GM21447 (cell line): ENCODE data around the gene WNT2.
"Not testable (repeated sequence)": the region's sequence is repeated elsewhere in the genome, so short reads cannot be mapped to it uniquely, and the experiment has no call there.

Experiments used
- ATAC-seq: cut with Tn5 transposase; IDR thresholded peaks from one replicate; pipeline ENCODE4 v1.9.1; 2021; ENCODE audit not compliant: unreplicated experiment

Gene WNT2

DNA sequence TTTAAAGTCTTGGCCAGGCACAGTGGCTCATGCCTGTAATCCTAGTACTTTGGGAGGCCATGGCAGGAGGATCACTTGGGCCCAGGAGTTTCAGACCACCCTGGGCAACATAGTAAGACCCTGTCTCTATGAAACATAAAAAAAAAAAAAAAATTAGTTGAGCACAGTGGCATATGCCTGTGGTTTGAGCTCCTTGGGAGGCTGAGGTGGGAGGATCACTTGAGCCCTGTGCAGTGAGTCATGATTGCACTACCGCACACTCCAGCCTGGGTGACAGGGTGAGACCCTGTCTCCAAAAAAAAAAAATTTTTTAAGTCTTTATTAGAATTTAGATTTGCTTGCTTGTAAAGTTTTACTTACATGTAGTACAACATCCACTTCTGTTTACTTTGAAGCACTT, 14.0 kb downstream of the WNT2 start:
- no peak for ATAC-seq

- no peak for ATAC-seq
Measured at GRCh38 chr7:117302396-117302795, 20.5 kb downstream of the WNT2 start.

DNA sequence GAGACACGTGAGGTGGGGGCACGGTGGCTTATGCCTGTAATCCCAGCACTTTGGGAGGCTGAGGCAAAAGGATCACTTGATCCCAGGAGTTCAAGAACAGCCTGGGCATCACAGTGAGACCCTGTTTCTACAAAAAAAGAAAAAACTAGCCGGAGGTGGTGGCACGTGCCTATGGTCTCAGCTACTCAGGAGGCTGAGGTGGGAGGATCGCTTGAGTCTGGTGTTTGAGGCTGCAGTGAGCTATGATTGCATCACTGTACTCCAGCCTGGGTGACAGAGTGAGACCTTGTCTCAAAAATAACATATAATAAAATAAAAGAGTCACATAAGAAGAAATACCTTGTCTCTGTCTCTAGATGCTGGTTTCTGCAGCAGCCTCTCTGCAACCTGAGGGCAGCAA, 22.4 kb downstream of the WNT2 start:
- ATAC-seq: not testable (repeated sequence)

GRCh38 chr7:117297606-117298005, 25.3 kb downstream of the WNT2 start:
- ATAC-seq: no peak

DNA sequence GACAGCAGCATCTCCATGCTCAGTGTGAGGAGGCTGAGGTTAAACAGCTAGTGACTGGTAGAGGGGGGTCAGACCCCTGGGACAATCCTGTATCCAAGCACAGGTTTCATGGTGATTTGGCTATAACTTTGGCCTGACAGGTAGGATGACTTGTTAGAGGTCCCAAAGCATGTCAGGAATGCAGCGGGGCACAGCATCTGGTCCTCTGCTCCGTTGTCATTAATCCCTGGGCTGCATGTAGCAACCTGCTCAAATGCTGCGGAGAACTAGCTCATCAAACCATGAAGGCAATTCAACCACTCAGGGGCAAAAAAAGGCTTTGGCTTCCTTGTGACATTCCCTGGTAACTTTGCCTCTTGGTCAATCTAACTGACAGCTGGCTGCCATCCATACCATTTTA, 26.8 kb downstream of the WNT2 start:
- ATAC-seq: no peak

DNA sequence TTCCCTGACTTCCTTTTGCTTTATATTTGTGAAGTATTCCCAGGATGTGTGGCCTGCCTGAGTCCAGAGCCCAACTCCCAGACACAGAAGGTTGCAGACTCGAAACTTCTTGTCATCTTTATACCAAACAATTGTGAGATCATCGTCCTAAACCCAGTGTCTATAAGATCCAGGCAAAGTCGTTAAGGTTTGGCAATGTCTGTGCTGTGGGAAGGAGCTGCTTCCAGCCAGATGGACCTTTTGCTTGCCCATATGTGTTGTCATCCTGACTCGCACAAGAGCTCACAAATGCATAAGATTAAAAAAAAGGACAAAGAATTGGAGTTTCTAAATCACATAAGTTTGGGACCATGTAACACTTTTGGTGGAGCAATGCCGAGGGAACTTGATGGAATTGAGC, 37.0 kb downstream of the WNT2 start:
- ATAC-seq: no peak

DNA sequence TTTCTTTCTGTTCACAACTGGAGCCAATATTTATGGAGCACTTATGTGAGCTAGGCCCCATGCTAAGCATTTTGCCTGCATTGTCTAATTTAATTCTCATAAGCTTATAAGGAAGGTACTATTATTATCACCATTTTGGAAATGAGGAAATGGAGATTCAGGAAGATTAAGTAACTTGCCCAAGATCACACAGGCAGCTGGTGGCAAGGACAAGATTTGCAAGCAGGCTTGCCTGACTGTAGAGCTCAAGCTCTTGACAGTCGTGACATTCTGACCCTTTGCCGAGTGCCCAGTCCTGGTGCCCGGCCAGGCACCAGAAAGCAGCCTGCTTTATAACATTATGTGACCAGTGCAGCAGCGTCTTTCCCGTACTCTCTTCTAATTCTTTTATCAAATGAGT, 38.2 kb downstream of the WNT2 start:
- ATAC-seq: no peak

- ATAC-seq: no peak
Measured at GRCh38 chr7:117283779-117284178, 39.1 kb downstream of the WNT2 start.

DNA sequence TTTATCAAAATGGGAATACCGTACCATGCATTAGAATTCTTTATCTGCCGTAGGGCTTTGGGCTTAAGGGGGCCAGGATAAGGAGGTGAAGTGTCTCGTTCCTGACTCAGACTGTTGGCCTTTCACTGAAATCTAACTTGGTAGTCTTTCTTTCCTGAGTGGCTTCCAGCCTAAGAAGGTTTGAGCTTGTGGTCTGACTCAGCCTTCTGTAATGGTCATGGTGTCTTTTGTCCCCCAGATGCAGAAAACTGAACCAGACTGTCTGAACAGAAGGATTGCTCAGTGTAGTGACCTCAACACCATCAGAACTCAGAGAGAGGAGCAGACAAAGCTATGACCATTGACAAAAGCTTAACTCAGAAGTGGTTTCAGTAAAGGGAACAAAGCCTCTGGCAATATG, 39.5 kb downstream of the WNT2 start:
- no peak for ATAC-seq

DNA sequence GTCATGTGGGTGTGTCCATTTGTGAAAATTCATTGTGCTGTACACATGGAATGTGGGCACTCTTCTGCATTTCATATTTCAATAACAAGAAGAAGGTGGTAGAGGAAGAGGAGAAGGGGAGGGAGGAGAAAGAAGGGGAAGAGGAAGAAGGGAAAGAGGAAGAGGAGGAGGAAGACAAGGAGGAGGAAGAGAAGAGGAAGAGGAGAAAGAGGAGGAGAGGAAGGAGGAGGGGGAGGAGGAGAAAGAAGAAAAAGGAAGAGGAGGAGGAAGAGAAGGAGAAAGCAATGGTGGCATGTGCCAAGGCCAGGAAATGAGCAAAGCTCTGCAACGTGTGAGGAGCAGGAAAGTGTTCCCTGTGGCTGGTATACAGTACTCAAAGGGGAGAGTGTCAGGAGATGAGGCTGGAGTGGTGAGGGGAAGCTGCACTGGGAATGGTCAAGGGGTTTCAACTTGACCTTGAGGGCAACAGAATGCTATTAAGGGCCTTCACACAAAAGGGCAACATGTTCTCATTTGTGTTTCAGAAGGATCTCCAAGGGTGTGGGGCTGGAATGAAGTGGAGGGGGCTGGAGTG, 40.5 kb downstream of the WNT2 start:
- ATAC-seq: no peak

- no peak for ATAC-seq
Measured at GRCh38 chr7:117281562-117281961, 41.3 kb downstream of the WNT2 start.

GRCh38 chr7:117279931-117280557, 42.8 kb downstream of the WNT2 start:
- no peak for ATAC-seq

- no peak for ATAC-seq
Measured at GRCh38 chr7:117279203-117279602, 43.7 kb downstream of the WNT2 start.

- no peak for ATAC-seq
Measured at GRCh38 chr7:117278040-117278439, 44.8 kb downstream of the WNT2 start.

DNA sequence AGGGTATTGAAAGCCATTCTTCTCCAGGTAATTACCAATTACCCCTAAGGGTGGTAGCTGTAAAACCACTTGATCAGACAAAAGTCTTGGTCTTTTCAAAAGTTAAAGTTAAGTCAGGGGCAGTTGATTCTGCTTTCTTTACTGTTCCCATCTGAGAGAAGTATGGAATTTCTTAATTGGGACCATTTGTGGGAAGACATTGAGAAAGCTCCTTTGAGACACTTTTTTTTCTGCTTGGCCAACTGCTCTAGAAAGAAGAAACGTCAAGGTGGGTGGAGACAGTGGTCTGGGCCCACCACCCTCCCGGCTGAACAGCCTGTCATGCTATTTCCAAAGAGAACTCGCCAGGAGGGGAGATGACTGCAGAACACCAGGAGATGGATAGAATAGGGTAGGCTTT, 45.3 kb downstream of the WNT2 start:
- ATAC-seq: no peak

DNA sequence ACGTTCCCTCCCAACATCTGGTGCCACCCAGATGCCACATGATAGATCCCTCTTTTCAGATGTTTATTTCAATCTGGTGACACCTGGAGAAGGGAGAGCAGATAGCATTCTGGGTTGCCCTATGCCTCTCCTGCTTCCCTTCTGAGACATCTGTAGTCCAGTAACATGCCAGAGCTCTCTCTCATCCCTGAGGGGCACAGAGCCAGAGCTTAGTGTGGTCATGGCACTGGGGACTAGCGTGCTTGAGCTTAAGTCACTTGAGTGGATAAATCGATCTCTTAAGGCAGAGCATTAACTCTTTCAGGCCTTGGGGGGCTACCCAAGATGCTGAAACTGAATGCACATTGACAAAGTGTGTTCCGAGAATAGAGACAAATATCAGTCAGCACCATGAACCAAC, 47.9 kb downstream of the WNT2 start:
- no peak for ATAC-seq

DNA sequence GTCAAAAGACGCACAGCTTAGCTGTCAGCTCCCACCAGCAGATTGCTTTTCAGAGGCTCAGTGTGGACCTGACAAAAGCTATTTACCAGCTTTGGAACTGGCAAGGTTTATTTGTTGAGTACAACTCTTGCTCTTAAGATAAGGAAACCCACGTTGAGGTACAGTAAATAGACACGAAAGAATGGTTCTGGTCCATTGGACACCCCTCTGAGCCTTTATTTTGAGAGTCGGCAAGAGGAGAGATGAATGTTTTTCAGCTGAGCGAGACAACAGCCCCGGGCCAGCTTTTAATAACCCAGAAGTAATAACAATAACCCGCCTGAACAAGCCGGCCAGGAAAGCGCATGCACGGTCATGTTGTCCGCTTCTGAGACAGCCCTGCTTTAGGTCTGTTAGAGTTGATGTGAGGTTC, 49.0 kb downstream of the WNT2 start:
- ATAC-seq: no peak

DNA sequence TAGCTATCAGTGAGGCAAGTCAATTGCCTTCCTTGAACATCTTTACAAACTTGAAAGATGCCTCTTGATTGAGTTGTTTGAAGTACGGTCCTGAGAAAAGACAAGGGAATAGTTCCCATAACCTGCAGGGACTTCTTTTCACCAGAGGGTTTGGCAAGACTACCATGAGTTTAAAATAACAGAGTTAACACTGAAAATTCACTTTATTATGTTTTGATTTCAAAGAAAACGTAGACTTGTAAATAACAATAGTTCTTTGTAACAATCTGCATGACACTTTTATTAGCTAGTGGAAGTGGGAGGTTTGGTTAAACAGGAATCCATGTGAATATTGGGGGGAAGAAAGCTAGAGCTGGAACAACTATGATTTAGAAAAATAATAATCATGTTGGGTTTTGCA, 49.5 kb downstream of the WNT2 start:
- ATAC-seq: no peak

- ATAC-seq: no peak
Measured at GRCh38 chr7:117272017-117272759, 50.7 kb downstream of the WNT2 start.

DNA sequence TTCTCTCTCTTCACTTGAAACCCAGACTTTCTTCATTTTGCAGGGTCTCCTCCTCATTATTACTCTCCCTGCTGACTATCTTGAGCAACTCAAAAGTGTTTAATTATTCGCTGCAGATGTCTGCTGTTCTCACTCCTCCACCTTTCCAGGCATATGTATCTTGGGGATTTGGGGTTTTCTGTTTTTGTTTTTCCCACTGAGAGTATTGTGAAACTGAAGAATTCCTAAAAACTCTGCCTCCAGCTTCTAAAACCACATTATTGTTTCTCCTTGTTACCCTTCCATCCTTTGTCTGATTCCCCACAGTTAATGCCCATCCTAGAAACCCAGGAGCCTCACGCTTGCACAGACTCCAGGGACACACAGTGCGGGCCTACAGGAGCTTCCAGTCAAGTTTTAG, 51.3 kb downstream of the WNT2 start:
- ATAC-seq: no peak

DNA sequence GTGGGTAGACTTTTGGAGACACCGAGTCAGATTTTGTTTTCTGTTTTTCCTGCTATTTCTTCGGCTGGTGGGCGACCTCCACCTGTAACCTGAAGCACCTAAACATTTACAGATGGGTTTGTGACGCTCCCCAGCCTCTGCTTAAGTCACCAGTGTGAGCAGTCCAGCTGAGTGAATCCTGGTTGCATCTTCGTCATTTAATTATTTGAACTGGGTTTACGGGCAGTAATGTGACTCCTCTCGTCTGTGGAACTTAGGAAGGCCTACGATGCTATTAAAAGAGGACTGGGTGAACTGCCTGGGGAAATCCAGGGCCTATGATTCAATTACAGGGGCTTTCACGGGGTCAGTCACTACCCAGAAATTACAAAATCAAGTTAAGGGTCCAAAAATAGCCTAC, 52.5 kb downstream of the WNT2 start:
- ATAC-seq: no peak

- no peak for ATAC-seq
Measured at GRCh38 chr7:117269886-117270285, 53.0 kb downstream of the WNT2 start.

DNA sequence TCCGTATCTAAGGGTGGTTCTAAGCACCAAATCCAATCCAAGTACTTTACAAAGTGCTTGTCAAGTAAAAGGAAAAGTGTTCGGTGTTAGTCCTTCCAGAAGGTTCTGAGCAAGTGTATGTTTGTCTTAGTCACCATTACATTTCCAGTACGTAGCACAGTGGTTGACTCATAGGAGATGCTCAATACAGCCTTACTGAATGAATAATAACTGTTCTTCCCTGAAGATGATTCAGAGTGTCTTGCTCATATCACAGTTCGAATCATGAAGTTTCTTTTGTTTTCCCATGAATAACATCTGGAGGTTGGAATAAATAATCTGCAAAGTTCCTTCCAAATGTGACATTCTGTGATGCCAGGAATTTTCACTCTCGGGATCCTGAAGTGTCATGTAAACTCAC, 53.4 kb downstream of the WNT2 start:
- no peak for ATAC-seq
